ENCODE measurements around the gene CHRM5. TPM values are rescaled to one million over a fixed set of nuclear protein-coding genes. Genes with fewer than 3 reads are reported as not detected.

CHRM5 gene
- total RNA-seq, 1 donor from 2014 or later, result not detected

DNA sequence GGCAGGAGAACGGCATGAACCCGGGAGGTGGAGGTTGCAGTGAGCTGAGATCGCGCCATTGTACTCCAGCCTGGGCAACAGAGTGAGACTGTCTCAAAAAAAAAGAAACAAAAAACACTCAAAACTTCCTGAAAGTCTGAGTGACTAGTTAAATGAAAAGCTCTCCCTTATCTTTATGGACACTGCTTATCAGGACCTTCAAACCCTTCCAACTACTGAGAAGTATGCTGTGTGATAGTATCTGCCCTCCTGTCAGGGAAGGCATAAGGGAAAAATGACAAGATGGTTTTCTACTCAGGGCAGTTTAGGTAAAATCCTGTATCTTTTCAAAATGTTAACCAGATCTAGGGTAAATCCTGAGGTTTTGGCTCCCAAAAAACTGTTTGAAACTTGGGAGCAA is 111.6 kb downstream of the CHRM5 start:
- Histone ChIP-seq H3K27me3 (no peaks in the 10 kb centered on the region), H3K4me1 (no peaks in the 10 kb centered on the region), H3K4me3 (no peak overlapping the region), H3K9me3 (no peaks in the 10 kb centered on the region), H3K27ac (no peak overlapping the region), H3K36me3 (peaks cover 0 to 7% of the 10 kb centered on the region in 2 donors)
- DNase-seq (ENCODE audit: low spot score in 2 of 2), result no peak
- intact Hi-C loops (cut with DNase I), result no loop called here
- TF ChIP-seq, protein P1, sequence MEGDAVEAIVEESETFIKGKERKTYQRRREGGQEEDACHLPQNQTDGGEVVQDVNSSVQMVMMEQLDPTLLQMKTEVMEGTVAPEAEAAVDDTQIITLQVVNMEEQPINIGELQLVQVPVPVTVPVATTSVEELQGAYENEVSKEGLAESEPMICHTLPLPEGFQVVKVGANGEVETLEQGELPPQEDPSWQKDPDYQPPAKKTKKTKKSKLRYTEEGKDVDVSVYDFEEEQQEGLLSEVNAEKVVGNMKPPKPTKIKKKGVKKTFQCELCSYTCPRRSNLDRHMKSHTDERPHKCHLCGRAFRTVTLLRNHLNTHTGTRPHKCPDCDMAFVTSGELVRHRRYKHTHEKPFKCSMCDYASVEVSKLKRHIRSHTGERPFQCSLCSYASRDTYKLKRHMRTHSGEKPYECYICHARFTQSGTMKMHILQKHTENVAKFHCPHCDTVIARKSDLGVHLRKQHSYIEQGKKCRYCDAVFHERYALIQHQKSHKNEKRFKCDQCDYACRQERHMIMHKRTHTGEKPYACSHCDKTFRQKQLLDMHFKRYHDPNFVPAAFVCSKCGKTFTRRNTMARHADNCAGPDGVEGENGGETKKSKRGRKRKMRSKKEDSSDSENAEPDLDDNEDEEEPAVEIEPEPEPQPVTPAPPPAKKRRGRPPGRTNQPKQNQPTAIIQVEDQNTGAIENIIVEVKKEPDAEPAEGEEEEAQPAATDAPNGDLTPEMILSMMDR (IDR thresholded peaks at IDR 0.05), result no peak

DNA sequence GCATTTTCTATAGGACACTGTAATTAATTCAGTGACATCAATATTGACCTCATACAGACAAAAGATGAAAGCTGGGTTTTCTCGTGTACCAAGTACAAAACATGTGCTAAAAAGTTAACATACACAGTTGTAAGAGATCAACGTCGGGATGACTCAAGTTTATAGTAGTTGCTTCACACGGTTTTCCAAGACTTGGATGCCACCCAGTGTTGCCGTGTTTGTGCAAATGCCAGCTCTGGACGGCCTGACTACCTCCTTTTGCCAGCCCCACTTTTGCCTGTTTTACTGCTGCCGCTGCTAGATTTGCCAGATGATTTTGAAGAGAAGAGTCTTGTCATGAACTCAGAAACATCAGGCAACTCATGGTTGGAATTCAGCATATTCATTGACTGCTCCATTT is 115.8 kb downstream of the CHRM5 start:
- Histone ChIP-seq H3K36me3 (peaks cover 8 to 38% of the 10 kb centered on the region in 2 donors), H3K27ac (no peak overlapping the region), H3K4me3 (no peak overlapping the region), H3K4me1 (no peaks in the 10 kb centered on the region), H3K27me3 (no peaks in the 10 kb centered on the region), H3K9me3 (no peaks in the 10 kb centered on the region)
- DNase-seq (ENCODE audit: low spot score in 2 of 2), result no peak
- intact Hi-C loops (cut with DNase I), result no loop called here
- TF ChIP-seq, protein P1 (IDR thresholded peaks at IDR 0.05), result no peak

DNA sequence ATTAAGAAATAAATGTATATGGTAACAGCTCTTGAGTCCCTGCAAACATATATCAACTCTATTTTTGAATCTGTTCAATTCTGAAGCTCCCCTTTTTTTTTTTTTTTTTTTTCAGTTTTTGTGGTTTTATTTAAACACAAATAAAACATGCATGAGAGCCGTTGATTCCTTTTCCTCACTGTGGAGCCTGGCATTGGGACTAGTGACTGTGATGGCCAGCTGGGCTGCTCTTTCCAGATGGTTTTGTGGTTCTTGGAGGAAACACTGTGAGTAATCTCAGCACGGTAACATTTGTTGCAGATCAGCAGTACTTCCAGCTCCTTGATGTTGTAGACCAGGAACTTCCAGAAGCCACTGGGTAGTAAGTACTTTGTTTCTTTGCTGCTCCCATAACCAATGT is 117.4 kb downstream of the CHRM5 start:
- no peaks in the 10 kb centered on the region for H3K9me3 ChIP-seq

DNA sequence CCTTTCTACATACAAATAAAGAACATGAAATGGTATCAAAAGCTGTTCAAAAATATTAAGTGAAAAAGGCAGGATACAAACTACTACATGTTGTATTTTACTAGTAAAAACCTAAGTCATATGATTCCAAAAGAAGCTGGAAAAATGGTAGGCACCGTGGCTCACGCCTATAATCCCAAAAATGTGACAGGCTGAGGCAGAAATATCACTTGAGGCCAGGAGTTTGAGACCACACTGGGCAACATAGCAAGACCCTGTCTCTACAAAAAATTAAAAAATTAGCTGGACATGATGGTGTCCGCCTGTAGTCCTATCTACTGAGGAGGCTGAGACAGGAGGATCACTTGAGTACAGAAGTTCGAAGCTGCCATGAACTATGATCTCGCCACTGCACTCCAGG is 131.6 kb downstream of the CHRM5 start:
- Histone ChIP-seq H3K36me3 (peaks cover 6 to 10% of the 10 kb centered on the region in 2 donors), H3K27ac (no peak overlapping the region), H3K9me3 (no peaks in the 10 kb centered on the region), H3K4me1 (peaks cover 0 to 3% of the 10 kb centered on the region in 2 donors), H3K4me3 (no peak overlapping the region), H3K27me3 (no peaks in the 10 kb centered on the region)
- TF ChIP-seq, protein P1 (IDR thresholded peaks at IDR 0.05), result no peak
- no peak for DNase-seq (ENCODE audit: low spot score in 2 of 2)
- intact Hi-C loops (cut with DNase I), result loop anchor here (2.0 to 5.0 kb wide), 3 partner anchors 61 to 887 kb away; partner anchors contain the start of genes AVEN, NOP10, NUTM1 and ZNF770

More for the DNA sequence above, 117.4 kb downstream of the CHRM5 start:
- DNase-seq (ENCODE audit: low spot score in 2 of 2), result no peak
- Histone ChIP-seq H3K4me3 (no peak overlapping the region), H3K4me1 (no peaks in the 10 kb centered on the region), H3K27me3 (no peaks in the 10 kb centered on the region), H3K27ac (no peak overlapping the region), H3K36me3 (peaks cover 8 to 49% of the 10 kb centered on the region in 2 donors)
- intact Hi-C loops (cut with DNase I), result no loop called here
- TF ChIP-seq, protein P1 (IDR thresholded peaks at IDR 0.05), result no peak

DNA sequence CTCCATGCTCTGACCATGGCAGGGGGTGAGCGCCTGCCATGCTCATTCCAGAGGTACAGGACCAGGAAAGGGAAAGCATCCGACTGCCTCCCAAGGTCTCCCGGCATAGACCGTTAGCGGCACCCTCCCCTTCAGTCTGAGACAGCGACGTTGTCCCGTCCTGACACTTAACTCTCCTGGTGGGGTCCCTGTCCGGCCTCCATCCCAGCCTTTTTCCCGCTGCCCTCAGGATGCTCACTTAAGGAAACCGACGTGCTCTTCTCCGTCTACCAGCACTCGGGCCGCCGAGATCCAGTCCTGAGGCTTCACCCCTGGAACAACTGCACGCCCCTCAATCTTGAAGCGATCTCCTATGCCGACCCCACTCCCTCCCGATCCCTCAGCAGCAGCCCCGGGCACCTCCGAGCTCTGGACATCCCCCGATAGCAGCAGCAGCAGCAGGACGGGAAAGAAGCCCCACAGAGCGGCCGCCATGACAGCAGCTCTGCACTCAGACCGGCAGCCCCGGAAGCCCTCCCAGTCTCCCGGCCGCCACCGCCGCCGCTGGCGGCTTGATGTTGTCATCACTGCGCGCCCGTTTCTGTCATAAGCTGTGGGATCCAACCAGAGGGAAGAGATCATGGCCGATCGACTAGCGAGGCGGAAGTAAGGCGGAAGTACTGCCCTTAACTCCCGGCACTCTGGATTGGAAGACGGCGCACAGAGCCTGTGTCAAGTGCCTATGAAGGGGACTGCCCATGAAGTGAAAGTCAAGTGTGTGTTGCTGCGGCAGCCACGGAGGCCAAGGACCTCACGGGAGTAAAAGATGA is 133.3 kb downstream of the CHRM5 start, which contains the start of the genes EMC7 and PGBD4:
Gene EMC7 (minus strand): TSS at position 497 of the 809 bp plus-strand sequence. CDS start 23 bp downstream, at position 474.
Gene PGBD4 (plus strand): TSS at position 718 of the 809 bp plus-strand sequence. CDS start 449 bp downstream, outside the sequence.
- H3K4me3 ChIP-seq, result peak within 1 kb of the TSS; percentile 85 to 86
- no peaks in the 10 kb centered on the region for H3K9me3 ChIP-seq
- H3K4me1 ChIP-seq, result peaks cover 0 to 3% of the 10 kb centered on the region in 2 donors
- no peaks in the 10 kb centered on the region for H3K27me3 ChIP-seq
- peak within 1 kb of the TSS; percentile 86 to 87 for H3K27ac ChIP-seq
- no peaks in the 10 kb centered on the region for H3K36me3 ChIP-seq
- intact Hi-C loops (cut with DNase I), result loop anchor here (1.0 to 5.0 kb wide), 6 partner anchors 63 to 886 kb away; partner anchors contain the start of genes AVEN, KATNBL1, LPCAT4 and NOP10
- TF ChIP-seq, protein P1 (IDR thresholded peaks at IDR 0.05), result no peak
- DNase-seq (ENCODE audit: low spot score in 2 of 2), result peak; percentile 97 to 99
